ENCODE results near the gene PKM.

GRCh38 chr15:72168808-72169190, 62.2 kb downstream of the PKM start:
- TF ChIP-seq CTCF (IDR thresholded peaks at IDR 0.05; ENCODE audit: low read length): no peak
- TF ChIP-seq EZH2 (optimal IDR thresholded peaks at IDR 0.05; ENCODE audit: low read depth, low read length): no peak

Measured in MM.1S (cell line).